Dermis microvascular lymphatic vessel endothelial cell (primary cell): Measurements from ENCODE around the gene PARD3. TPM values are rescaled to one million over a fixed set of nuclear protein-coding genes. Genes with fewer than 3 reads are reported as not detected.
"Not testable (repeated sequence)": the region's sequence is repeated elsewhere in the genome, so short reads cannot be mapped to it uniquely, and the experiment has no call there.

Experiments
- DNase-seq, 2 donors: peaks; one replicate each; pipeline versions ENCODE4 v3.0.0 to v3.0.0-alpha.2; 2010; ENCODE audit warnings: low read depth in 2 of 2
- total RNA-seq: library from RNA; depleted of rRNA; stranded (reverse); fragments of >200 nt; gene quantifications from 2 replicates; pipeline ENCODE4 v1.2.1, GENCODE V29; 2014

PARD3 gene
- total RNA-seq, 1 donor from 2014 or later: 22.6 TPM

- peak; percentile 51 to 81 for DNase-seq
These were observed 381.6 kb downstream of the PARD3 start for GRCh38 chr10:34433241-34434076.

DNA sequence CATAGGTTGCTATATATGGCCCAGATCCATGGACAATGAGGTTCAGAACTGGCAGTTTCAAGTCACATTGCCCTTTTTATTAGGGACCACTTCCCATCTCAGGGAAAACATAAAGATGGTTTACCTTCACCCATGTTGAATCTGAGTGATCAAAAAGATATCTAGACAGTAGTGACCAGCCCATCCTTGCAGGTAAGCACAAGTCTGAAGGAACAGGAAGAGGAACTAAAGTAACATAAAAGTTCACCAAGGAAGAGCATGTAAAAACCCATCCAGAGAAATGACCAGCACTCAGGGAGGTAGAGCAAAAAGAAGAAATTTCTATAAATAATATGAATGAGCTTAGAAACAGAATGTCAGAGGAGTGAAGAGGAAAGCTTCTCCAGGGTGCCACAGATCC lies 382.5 kb downstream of the PARD3 start:
- no peak for DNase-seq

GRCh38 chr10:34430685-34431084 lies 384.4 kb downstream of the PARD3 start:
- DNase-seq: peak in 1 of 2 donors; percentile 52

GRCh38 chr10:34428501-34428900 lies 386.6 kb downstream of the PARD3 start:
- DNase-seq: no peak

DNA sequence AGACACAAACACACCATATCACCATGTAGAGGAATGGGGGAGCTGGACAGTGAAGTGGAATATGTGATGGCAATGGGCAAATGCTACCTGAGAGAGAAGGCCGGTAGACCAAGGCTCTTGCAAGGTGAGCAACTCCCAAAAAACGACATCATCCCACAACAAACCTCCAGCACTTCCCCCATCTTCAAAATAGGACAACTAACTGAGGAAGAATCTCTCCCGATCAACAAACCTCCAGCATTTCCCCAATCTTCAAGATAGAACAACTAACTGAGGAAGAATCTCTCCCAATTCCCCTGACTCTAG lies 387.2 kb downstream of the PARD3 start:
- no peak for DNase-seq

- not testable (repeated sequence) for DNase-seq
These were observed 387.8 kb downstream of the PARD3 start for GRCh38 chr10:34427158-34427910.

- not testable (repeated sequence) for DNase-seq
These were observed 388.4 kb downstream of the PARD3 start for GRCh38 chr10:34426538-34427157.

DNA sequence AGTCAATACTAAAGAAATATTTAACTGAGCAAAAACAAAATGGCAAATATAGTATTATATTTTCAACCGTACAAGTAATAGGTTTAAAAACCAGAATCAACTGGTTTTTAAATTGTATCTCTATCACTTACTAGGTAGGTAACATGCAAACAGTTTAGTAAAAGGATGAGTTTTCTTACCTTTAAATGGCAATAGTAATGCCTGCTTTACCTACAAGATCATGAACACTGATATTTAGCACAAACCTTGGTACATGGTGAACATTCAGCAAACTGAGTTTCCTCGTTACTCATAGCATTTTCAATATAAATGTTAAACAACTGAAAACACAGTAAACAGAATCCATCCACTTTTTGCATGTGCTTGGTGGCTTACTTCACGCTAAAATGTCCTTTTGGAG lies 389.1 kb downstream of the PARD3 start:
- DNase-seq: no peak

DNA sequence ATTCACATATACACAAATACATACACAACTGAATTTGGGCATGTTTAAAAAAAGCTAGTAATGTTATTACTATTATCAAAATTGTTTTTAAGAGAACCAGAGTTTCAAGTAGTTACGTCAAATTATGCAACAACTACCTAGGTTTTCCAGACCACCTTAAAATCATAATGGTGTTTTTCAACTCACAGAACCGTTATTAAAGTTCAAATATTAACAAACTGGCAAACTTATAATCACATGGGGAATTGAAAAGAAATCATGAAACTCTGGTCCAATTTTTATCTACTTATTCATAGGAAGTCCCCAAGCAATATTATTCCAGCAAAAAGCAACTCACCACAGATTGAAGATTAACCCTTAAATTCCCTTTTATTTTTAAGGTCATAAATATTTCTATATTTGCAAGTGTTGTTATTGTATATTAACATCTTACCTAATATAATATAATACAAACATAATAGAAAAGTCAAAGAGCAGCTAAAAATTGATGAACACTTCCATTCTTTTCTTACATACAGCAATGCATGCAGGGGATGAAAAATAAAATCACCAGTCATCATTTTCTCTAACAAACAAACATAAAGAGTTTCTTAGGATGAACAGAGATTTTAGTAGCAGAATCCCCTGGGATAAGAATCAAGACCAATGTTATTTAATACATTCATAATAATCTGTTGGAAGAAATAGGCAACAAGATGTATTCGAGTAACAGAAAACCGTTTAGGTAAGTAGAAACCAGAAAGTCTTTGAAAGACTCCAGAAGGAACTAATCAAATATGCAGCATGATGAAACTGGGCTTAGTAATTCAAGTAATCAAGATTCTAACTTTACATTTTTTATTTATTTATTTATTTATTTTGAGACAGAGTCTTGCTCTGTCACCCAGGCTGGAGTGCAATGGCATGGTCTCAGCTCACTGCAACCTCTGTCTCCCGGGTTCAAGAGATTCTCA lies 391.1 kb downstream of the PARD3 start:
- DNase-seq: no peak

DNA sequence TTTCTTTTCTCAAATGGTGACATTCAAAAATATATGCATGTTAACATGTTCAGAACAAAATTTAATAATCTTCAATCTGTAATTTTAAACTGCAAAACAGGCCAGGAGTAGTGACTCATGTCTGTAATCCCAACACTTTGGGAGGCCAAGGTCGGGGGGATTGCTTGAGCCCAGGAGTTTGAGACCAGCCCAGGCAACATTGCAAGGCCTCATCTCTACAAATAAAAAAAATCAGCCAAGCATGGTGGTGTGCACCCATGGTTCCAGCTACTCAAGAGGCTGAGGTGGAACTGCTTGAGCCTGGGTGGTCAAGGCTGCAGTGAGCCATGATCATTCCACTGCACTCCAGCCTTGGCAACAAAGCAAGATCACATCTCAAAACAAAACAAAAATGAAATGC lies 394.3 kb downstream of the PARD3 start:
- DNase-seq: no peak

DNA sequence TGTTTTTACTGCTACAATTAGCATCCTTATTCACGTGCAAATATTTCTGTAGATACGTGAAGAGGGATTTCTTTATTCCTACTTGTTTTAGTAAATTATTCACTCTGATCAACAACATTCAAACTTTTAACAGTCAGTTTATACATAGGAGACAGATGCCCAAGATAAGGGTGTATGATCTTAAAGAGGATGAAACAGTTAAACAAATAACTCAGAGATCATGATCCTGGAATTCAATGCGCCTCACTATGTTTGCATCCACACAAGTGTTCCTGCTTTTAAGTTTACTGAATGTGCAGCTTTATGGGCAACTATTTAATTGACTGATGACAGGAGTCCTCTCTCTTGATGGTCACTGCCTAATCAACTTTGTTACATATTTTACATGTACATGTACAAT lies 394.8 kb downstream of the PARD3 start:
- DNase-seq: no peak

DNA sequence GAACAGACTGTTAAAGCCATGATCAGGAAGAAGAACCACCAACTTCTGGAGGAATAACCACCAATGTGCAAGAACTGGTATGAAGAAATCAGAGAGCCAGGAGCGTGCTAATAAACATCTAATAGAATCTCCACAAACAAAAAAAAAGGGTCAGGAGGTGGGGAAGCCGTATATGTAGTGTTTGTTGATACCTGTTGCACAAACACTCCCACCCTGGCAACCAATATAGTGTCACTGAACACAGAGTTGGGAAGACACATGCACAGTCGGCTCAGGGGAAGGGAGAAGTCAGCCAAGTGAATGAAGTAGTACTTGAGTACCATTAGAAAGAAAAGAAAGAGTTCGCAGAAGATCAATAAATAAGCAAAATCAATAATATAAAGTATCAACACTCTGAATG lies 400.1 kb downstream of the PARD3 start:
- no peak for DNase-seq

GRCh38 chr10:34413756-34414587 lies 401.1 kb downstream of the PARD3 start:
- DNase-seq: no peak

DNA sequence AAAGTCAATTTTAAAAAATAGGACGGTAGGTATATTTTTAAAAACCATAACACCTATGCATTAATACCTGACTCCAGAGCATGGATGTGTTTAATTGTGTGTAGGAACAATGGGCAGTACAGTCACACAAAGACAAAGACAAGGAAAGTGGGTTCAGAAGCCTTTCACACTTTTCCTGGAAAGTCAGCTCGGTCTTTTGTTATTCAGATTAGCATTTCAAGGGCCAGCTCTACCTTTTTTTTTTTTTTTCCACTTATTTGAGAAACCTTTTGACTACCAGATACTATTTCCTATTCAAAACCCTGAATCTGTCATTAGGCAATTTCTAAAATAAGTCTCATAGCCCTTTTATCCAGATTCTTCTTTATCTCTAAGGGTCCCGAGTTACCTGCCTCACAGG lies 401.9 kb downstream of the PARD3 start:
- no peak for DNase-seq

- DNase-seq: no peak
These were observed 406.1 kb downstream of the PARD3 start for GRCh38 chr10:34408956-34409355.

DNA sequence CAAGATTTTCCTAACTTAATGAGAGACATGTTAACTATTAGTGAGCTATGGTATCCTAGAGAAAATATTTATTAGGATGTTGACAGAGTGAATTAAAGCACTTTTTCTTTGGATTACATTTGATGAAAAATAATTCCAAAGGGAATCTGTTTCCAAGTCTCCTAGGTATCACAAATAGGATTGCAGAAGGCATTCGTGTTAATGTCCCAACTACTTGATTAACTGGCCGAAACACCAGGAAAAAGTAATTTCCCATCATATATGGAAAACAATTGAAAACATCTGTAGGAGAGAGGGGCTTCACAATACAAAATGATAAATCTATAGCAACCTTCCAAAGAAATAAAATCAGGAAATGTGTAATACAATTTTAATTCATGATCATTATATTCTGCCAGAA lies 406.7 kb downstream of the PARD3 start:
- no peak for DNase-seq

- DNase-seq: peak in 1 of 2 donors; percentile 82
These were observed 407.7 kb downstream of the PARD3 start for GRCh38 chr10:34407324-34407805.

DNA sequence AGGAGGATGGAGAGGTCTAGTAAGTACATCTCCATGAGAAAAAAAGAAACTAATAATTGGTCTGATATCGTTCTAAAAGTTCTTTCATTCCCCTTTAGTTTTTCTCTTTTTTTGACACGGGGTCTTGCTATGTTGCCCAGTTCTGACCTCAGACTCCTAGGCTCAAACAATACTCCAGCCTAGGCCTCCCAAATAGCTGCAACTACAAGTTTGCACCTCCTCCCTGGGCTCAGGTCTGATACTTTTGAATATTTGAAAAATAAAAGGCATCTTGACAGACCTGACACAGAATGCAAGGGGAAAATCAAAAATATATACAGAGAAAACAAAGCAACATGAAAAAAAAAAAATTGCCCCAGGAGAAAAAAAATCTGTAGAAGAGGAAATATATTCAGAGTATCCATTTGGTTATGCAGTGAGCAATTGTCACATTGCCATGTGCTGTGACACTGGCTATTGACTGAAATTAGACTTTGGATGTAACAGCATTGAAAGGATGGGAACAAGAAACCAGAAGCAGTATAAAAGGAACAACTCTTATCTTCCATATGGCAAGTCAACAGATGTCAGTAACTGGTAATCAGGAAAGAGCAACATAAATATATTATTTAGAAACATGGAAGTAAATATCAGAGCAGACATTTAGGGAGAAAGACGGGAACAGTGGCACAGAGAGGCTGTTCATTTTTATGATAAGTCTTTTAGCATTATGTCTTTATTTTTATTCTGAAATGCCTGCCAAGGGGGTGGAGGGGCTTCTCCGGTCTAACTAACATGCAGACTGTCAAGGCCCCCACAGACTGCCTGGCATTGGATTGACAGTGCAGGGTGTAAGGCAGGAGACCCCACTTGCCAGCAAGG lies 408.4 kb downstream of the PARD3 start:
- no peak for DNase-seq
